ENCODE data around the gene OXA1L.
"Not testable (repeated sequence)": the region's sequence is repeated elsewhere in the genome, so short reads cannot be mapped to it uniquely, and the experiment has no call there.

The OXA1L gene

DNA sequence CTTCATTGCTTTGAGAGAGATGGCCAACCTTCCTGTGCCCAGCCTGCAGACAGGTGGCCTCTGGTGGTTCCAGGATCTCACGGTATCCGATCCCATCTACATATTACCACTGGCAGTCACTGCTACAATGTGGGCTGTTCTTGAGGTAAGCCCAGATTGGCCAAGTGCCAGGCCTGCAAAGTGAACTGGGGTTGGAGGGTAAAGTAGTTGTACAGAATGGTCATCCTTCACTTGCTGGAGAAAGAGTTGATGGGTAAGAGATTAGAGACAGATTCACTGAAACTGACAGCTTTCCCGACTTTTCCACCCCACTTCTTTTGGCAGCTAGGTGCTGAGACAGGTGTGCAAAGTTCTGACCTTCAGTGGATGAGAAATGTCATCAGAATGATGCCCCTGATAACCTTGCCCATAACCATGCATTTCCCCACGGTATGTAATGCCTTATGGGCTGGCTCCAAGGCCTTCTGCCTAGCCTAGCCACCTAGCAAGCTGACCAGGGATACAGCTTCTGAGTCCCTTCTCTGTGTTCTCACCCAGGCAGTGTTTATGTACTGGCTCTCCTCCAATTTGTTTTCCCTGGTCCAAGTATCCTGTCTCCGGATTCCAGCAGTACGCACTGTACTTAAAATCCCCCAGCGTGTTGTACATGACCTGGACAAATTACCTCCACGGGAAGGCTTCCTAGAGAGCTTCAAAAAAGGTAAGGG lies 4.1 kb downstream of the OXA1L start:
- no peak for DNase-seq

- DNase-seq, result no peak
Measured at GRCh38 chr14:22772725-22773124, 6.2 kb downstream of the OXA1L start.

DNA sequence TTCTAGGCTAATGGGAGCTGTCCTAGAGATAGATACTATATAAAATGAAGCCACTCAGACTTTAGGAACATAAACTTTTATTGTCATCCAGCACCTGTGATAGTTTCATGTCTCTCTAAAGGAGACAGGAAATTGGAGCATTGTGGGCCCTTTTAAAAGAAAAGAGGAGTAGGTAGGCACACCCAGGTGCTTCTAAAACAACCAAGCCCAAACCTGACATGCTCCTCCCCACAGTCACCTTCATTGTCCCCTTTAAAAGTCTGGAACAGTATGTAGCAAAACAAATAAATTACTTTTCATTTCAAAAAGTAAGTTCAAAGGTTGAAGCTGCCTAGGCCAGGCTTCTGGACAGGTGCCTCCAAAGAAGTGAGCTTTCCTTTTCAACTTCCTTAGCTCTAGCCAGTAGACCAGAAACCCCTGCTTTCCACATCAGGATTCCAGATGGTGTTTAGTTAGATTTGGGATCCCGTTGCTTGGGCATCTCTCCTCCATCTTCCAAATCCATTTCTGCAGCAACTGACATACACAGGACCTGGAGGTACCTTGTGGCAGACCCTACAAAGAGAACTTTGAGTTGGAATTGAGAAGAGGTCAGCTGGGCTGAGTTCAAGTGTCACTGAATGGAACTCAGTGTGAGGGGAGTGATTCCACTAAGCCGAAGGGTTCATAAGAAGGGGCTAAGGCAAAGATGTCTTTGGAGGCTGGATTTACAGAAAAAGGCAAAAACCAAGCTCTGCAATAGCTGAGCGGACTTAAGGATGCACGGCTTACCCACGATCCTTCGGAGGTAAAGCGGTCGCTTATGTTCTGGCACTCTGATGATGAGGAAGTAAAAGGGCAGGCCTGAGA lies 6.9 kb downstream of the OXA1L start:
- DNase-seq, result no peak

DNA sequence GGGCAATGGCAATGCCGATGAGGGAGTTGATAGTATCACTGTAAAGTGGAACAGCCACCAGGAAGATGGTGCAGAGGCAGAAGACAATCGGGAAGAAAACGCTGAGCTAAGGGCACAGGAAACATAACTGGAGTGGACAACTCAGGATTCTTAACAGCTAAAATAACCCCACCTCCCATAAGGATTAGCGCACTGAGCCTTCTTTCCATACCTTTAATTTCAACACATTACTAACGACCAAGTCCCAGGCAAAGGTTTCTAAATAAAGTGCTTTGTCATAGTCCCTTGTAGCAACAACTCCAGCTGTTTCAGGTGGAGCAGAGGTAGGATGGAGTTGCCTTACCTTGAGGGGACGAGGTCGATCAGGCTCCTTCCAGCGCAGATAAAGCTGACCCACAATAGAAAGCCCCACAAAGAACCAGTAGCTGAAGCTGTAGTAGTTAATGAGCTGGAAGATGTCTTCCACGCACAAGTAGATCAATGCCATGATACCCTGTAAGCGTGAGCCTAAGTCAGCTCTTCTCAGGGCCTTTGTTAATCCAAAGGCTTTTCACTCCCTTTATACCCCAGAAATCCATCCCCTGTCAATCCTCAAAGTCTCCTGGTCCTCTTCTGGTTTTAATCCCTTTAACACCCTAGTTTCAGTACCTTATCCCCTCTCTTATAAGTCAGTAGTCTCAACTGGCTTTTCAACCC lies 7.7 kb downstream of the OXA1L start:
- DNase-seq, result no peak

GRCh38 chr14:22776215-22776614 lies 9.7 kb downstream of the OXA1L start:
- no peak for DNase-seq

GRCh38 chr14:22776849-22777248 lies 10.4 kb downstream of the OXA1L start:
- DNase-seq, result not testable (repeated sequence)

GRCh38 chr14:22778084-22778483 lies 11.6 kb downstream of the OXA1L start:
- DNase-seq, result no peak

GRCh38 chr14:22780105-22780679 lies 13.7 kb downstream of the OXA1L start:
- DNase-seq, result no peak

DNA sequence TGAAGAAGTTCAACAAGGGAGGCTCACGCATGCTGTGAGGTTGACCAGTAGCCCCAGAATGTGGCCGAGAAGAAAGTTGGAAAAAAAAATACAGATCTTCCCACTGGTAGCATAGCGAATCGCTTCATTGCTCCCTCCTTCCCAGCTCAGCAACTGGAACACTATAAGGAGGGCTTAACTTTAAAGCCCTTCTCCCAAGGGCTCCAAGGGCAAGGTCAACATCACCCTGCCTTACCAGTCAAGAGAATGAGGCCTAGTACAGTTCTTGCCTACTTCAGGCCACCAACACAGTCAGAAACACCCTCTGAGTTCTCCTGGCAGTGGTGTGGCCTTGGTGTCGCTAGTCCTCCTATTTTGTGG lies 14.4 kb downstream of the OXA1L start:
- DNase-seq, result no peak

DNA sequence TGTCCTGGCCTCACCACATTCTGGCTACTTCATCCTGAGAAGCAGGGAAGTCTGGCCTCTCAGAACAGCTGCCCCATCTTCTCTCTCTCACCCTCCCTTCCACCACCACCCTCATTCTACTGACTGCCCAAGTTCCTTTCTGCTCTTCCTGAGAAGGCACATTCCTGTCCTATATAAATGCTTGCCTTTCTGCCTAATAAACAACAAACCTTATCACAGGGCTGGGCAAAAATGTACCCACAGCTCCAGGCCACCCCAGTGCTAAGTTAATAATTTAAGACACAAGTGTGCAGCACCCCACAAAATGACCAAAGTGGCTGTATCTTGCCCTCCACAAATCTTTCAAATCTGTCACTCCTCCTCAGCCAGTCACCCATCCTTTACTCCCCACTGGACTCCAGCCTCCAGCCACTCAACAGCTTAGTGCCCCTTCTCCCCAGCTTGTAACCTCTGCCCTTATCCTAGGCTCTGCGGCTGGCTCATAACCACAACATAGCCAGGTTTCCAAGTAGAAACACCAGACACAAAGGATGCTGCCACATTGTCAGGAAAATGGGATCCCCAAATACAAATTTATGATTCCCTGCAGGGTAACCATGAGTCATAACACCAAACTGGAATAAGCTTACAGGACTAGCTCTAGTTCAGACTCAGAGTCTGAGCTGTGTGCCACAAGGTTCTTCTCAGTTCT lies 15.0 kb downstream of the OXA1L start:
- no peak for DNase-seq

- no peak for DNase-seq
Measured at GRCh38 chr14:22786685-22787084, 20.2 kb downstream of the OXA1L start.

- DNase-seq, result no peak
Measured at GRCh38 chr14:22791301-22791700, 24.8 kb downstream of the OXA1L start.

DNA sequence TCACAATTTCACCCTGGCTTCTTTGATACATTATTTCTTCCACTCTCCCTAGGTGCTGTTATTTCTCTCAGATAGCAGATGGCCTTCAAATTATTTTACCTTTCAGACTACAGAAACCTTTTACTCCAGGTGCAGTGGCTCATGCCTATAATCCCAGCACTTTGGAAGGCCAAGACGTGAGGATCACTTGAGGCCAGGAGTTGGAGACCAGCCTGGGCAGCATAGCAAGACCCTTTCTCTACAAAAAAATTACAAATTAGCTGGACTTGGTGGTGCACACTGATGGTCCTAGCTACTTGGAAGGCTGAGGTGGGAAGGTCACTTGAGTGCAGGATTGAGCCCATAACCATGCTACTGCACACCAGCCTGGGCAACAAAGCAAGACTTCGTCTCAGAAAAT lies 25.7 kb downstream of the OXA1L start:
- DNase-seq, result no peak

DNA sequence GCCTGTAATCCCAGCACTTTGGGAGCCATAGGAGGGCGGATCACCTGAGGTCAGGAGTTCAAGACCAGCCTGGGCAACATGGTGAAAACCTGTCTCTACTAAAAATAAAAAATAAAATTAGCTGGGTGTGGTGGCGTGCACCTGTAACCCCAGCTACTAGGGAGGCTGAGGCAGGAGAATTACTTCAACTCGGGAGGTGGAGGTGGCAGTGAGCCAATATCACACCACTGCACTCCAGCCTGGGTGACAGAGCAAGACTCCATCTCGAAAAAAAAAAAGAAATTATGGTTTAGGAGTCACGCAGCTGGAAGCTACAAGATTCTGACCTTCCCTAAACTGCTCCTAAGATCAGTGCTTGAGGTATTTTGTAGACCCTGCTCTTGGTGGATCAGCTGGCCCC lies 27.1 kb downstream of the OXA1L start:
- DNase-seq, result not testable (repeated sequence)

GRCh38 chr14:22793976-22794375 lies 27.5 kb downstream of the OXA1L start:
- DNase-seq, result no peak

- no peak for DNase-seq
Measured at GRCh38 chr14:22794551-22794951, 28.1 kb downstream of the OXA1L start.

DNA sequence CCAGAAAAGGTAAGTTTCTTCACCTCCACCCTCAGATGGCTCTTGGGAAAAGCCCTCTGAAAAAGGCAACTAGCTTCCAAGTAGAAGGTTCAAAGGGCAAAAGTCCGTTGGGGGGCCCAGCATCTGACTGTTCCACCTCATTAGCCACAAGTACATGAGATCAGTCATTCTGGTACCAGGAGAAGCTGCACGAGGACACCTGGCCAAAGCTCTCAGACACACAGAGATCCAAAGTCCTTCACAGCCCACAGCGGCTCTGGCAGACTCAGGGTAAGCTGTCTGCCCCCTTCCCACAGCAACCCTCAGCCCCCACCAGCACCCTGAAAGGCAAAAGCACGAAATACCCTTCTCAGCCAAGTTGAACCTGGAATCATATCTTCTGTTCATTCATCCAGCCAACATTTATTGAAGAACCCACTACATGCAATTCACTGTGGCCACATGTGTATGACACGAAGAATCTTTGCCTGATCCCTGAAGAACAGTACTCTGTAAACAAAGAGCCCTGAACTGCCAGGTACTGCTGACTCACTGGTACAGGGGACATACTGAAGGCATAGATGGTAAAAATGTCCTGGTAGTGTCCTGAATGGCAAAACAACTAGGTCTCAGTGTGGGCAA lies 29.7 kb downstream of the OXA1L start:
- DNase-seq, result no peak

GRCh38 chr14:22797017-22797917 lies 30.8 kb downstream of the OXA1L start:
- no peak for DNase-seq

DNA sequence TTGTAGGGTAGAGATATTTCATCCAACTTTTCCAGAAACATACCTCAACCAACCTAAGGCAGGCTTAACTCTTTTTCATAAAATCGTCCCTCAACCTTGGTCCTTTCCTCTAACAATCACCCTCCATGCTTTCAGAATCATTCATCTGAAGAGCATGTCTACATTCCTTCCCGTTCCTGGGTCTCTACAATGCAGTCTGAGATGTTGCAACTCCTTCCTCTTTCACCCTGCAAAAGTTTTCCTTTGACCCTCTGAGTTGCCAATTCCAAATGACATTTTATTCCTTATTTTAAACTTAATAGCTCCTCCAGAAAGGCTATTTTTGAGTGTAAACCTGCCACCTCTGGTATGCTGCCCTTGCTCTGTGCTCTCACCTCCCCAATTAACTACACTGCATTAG lies 32.0 kb downstream of the OXA1L start:
- no peak for DNase-seq

DNA sequence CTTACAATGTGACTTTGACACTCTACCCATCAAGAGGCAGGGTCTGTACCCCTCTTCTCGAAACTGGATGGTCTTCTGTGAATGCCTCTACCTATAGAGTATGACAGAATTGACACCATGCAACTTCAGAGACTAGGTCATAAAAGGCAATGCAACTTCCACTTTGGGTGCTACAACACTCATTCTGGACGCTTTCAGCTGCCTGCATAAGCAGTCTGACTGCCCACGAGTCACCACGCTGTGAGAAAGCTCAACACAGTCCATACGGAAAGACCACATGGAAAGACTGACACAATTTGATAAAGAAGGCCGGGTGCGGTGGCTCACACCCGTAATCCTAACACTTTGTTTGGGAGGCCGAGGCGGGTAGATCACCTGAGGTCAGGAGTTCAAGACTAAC lies 33.9 kb downstream of the OXA1L start:
- DNase-seq, result no peak

DNA sequence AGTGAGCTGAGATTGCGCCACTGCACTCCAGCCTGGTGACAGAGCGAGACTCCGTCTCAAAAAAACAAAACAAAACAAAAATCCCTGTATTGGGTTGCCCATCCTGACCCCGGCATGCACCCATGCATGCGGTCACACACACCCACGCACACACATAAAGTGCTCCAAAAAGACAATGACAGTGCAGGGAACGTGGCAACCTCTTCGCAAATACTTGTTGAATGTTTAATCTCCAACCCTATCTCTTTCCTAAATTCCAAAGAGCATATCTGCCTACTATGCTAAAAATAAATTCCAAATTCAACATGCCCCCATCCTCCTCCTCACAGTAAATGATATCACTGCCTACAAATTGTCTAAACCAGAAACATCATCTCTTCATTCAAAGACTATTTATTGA lies 35.2 kb downstream of the OXA1L start:
- DNase-seq, result no peak
